Astrocyte (in vitro differentiated cells and primary cell): ENCODE data around the gene KLC4. TPM values are rescaled to one million over a fixed set of nuclear protein-coding genes. Genes with fewer than 3 reads are reported as not detected.

Experiments
- DNase-seq: peaks from one replicate; pipeline ENCODE4 v3.0.0-alpha.2; 2010; ENCODE audit warnings: low read depth
- FAIRE-seq: peaks from 2 replicates; lab custom pipeline; 2011; peaks lifted over from hg19 to GRCh38; lab: Jason Lieb, UNC
- H2AFZ ChIP-seq: 2 replicates; pipeline ENCODE4 v1.6.0; 2012; ENCODE audit warnings: low read depth, low read length, inconsistent platforms
- H3K27ac ChIP-seq: 2 replicates; pipeline ENCODE4 v1.5.1; 2011; ENCODE audit warnings: low read depth, low read length, inconsistent platforms
- H3K27me3 ChIP-seq: 2 replicates; pipeline ENCODE4 v1.6.0; 2011; ENCODE audit warnings: low read length, inconsistent platforms; ENCODE audit not compliant: insufficient read depth
- H3K36me3 ChIP-seq: 2 replicates; pipeline ENCODE4 v1.5.1; 2011; ENCODE audit warnings: low read length, inconsistent platforms; ENCODE audit not compliant: insufficient read depth
- H3K4me1 ChIP-seq: 2 replicates; pipeline ENCODE4 v1.5.1; 2011; ENCODE audit warnings: low read length, inconsistent platforms; ENCODE audit not compliant: insufficient read depth
- H3K4me2 ChIP-seq: 2 replicates; pipeline ENCODE4 v1.6.0; 2012; ENCODE audit warnings: low read length, inconsistent platforms
- H3K4me3 ChIP-seq: 2 replicates; pipeline ENCODE4 v1.5.1; 2011; ENCODE audit warnings: low read depth, mild to moderate bottlenecking, low read length, inconsistent platforms; ENCODE audit not compliant: insufficient read depth
- H3K79me2 ChIP-seq: 2 replicates; pipeline ENCODE4 v1.6.0; 2012; ENCODE audit warnings: mild to moderate bottlenecking, low read length, inconsistent platforms; ENCODE audit not compliant: insufficient read depth
- H3K9ac ChIP-seq: 2 replicates; pipeline ENCODE4 v1.6.0; 2012; ENCODE audit warnings: mild to moderate bottlenecking, low read length, inconsistent platforms
- H3K9me3 ChIP-seq: 2 replicates; pipeline ENCODE4 v1.5.1; 2012; ENCODE audit warnings: low read depth, mild to moderate bottlenecking, low read length, inconsistent platforms; ENCODE audit not compliant: insufficient read depth
- H4K20me1 ChIP-seq: 2 replicates; pipeline ENCODE4 v1.6.0; 2012; ENCODE audit warnings: low read length, inconsistent platforms; ENCODE audit not compliant: insufficient read depth
- H3K27ac Mint-ChIP-seq: one replicate; pipeline ENCODE4 v1.8.0; 2021; ENCODE audit warnings: mild to moderate bottlenecking, mixed read lengths; ENCODE audit not compliant: unreplicated experiment
- H3K27me3 Mint-ChIP-seq: one replicate; pipeline ENCODE4 v1.8.0; 2021; ENCODE audit warnings: low read depth, mixed read lengths; ENCODE audit not compliant: unreplicated experiment
- H3K36me3 Mint-ChIP-seq: one replicate; pipeline ENCODE4 v1.8.0; 2021; ENCODE audit warnings: low read depth, mixed read lengths; ENCODE audit not compliant: unreplicated experiment
- H3K4me1 Mint-ChIP-seq: one replicate; pipeline ENCODE4 v1.8.0; 2021; ENCODE audit warnings: low read depth, mixed read lengths; ENCODE audit not compliant: unreplicated experiment
- H3K4me3 Mint-ChIP-seq: one replicate; pipeline ENCODE4 v1.8.0; 2021; ENCODE audit warnings: mild to moderate bottlenecking, moderate library complexity, mixed read lengths; ENCODE audit not compliant: unreplicated experiment
- H3K9me3 Mint-ChIP-seq: one replicate; pipeline ENCODE4 v1.8.0; 2021; ENCODE audit warnings: mild to moderate bottlenecking, mixed read lengths; ENCODE audit not compliant: unreplicated experiment
- CTCF ChIP-seq: IDR thresholded peaks from 2 replicates; pipeline ENCODE4 v1.5.1; 2011; ENCODE audit warnings: low read depth, mild to moderate bottlenecking, inconsistent platforms, low read length, moderate library complexity; ENCODE audit not compliant: insufficient read depth
- EZH2 ChIP-seq: IDR thresholded peaks from 2 replicates; pipeline ENCODE4 v1.6.1; 2012; ENCODE audit warnings: mild to moderate bottlenecking, low read length, inconsistent platforms; ENCODE audit not compliant: insufficient read depth
- total RNA-seq: library from RNA; stranded (reverse); gene quantifications from 2 replicates; pipeline ENCODE4 v1.2.1, GENCODE V29; 2021

Gene KLC4
- total RNA-seq, 1 donor from 2014 or later, result 35.4 TPM

GRCh38 chr6:43043310-43043709, 16.1 kb upstream of the KLC4 start:
- peaks cover 6% of the 10 kb centered on the region for H3K36me3 ChIP-seq
- DNase-seq (no peak), FAIRE-seq (no peak)
- H4K20me1 ChIP-seq, result no peaks in the 10 kb centered on the region
- Mint-ChIP-seq H3K4me3 (no peak overlapping the region), H3K4me1 (no peaks in the 10 kb centered on the region), H3K9me3 (no peaks in the 10 kb centered on the region), H3K27ac (no peak overlapping the region), H3K36me3 (peaks cover 31% of the 10 kb centered on the region), H3K27me3 (no peaks in the 10 kb centered on the region)
- H3K79me2 ChIP-seq, result no peaks in the 10 kb centered on the region
- no peak overlapping the region for H3K4me2 ChIP-seq
- H2AFZ ChIP-seq, result no peak overlapping the region
- no peaks in the 10 kb centered on the region for H3K27me3 ChIP-seq
- no peak overlapping the region for H3K4me3 ChIP-seq
- TF ChIP-seq EZH2, result no peak
- no peak for TF ChIP-seq CTCF
- no peaks in the 10 kb centered on the region for H3K4me1 ChIP-seq
- no peak overlapping the region for H3K9ac ChIP-seq
- no peaks in the 10 kb centered on the region for H3K9me3 ChIP-seq
- H3K27ac ChIP-seq, result no peak overlapping the region

GRCh38 chr6:43045371-43045930, 14.0 kb upstream of the KLC4 start:
- no peak overlapping the region for H2AFZ ChIP-seq
- no peak for DNase-seq

More at GRCh38 chr6:43045371-43045930, 14.0 kb upstream of the KLC4 start:
- Mint-ChIP-seq H3K4me3 (no peak overlapping the region), H3K4me1 (peaks cover under 1% of the 10 kb centered on the region), H3K27me3 (no peaks in the 10 kb centered on the region), H3K36me3 (peaks cover 28% of the 10 kb centered on the region), H3K27ac (no peak overlapping the region), H3K9me3 (no peaks in the 10 kb centered on the region)
- Histone ChIP-seq H3K4me1 (no peaks in the 10 kb centered on the region), H3K9ac (no peak overlapping the region), H4K20me1 (no peaks in the 10 kb centered on the region), H3K4me3 (no peak overlapping the region), H3K9me3 (no peaks in the 10 kb centered on the region), H3K27ac (no peak overlapping the region), H3K79me2 (peaks cover 9% of the 10 kb centered on the region), H3K27me3 (no peaks in the 10 kb centered on the region), H3K4me2 (no peak overlapping the region), H3K36me3 (peaks cover 18% of the 10 kb centered on the region)
- TF ChIP-seq EZH2, result no peak
- TF ChIP-seq CTCF, result no peak
- FAIRE-seq, result no peak
